ENCODE results near the gene C5.
"Not testable (repeated sequence)": the region's sequence is repeated elsewhere in the genome, so short reads cannot be mapped to it uniquely, and the experiment has no call there.

Gene C5

GRCh38 chr9:120977321-120977720, 72.8 kb downstream of the C5 start:
- no peak for DNase-seq

- DNase-seq, result no peak
Measured at GRCh38 chr9:120974921-120975320, 75.2 kb downstream of the C5 start.

GRCh38 chr9:120974181-120974580, 75.9 kb downstream of the C5 start:
- DNase-seq, result no peak

- DNase-seq, result no peak
Measured at GRCh38 chr9:120971938-120972337, 78.1 kb downstream of the C5 start.

- DNase-seq, result not testable (repeated sequence)
Measured at GRCh38 chr9:120971471-120971870, 78.6 kb downstream of the C5 start.

GRCh38 chr9:120970244-120970643, 79.8 kb downstream of the C5 start:
- DNase-seq, result no peak

- DNase-seq, result no peak
Measured at GRCh38 chr9:120966013-120966369, 84.1 kb downstream of the C5 start.

- no peak for DNase-seq
Measured at GRCh38 chr9:120965344-120966012, 84.6 kb downstream of the C5 start.

GRCh38 chr9:120961936-120962335, 88.1 kb downstream of the C5 start:
- DNase-seq, result no peak

- DNase-seq, result no peak
Measured at GRCh38 chr9:120960001-120960400, 90.1 kb downstream of the C5 start.

- DNase-seq, result no peak
Measured at GRCh38 chr9:120956862-120957261, 93.2 kb downstream of the C5 start.

GRCh38 chr9:120951960-120952618, 98.0 kb downstream of the C5 start:
- no peak for DNase-seq

GRCh38 chr9:120950421-120951388, 99.4 kb downstream of the C5 start:
- DNase-seq, result no peak

- DNase-seq, result no peak
Measured at GRCh38 chr9:120949290-120949689, 100.8 kb downstream of the C5 start.

- no peak for DNase-seq
Measured at GRCh38 chr9:120948824-120949223, 101.3 kb downstream of the C5 start.

- DNase-seq, result no peak
Measured at GRCh38 chr9:120947222-120947621, 102.9 kb downstream of the C5 start.

GRCh38 chr9:120946259-120946658, 103.8 kb downstream of the C5 start:
- no peak for DNase-seq

- DNase-seq, result no peak
Measured at GRCh38 chr9:120944948-120945347, 105.1 kb downstream of the C5 start.

- DNase-seq, result no peak
Measured at GRCh38 chr9:120944434-120944843, 105.6 kb downstream of the C5 start.

GRCh38 chr9:120942186-120943001, 107.7 kb downstream of the C5 start:
- DNase-seq, result no peak

- DNase-seq, result no peak
Measured at GRCh38 chr9:120941046-120941770, 108.9 kb downstream of the C5 start.

- DNase-seq, result no peak
Measured at GRCh38 chr9:120940573-120940972, 109.5 kb downstream of the C5 start.

Data from NCI-H446 treated with DMSO at 0.1 percent for 48 hours (cell line).